ENCODE results near the gene ENAH. TPM values are rescaled to one million over a fixed set of nuclear protein-coding genes. Genes with fewer than 3 reads are reported as not detected.

ENAH gene
- total and polyA plus RNA-seq, 8 donors = 8.0 to 62.8 (median 31.9) TPM

DNA sequence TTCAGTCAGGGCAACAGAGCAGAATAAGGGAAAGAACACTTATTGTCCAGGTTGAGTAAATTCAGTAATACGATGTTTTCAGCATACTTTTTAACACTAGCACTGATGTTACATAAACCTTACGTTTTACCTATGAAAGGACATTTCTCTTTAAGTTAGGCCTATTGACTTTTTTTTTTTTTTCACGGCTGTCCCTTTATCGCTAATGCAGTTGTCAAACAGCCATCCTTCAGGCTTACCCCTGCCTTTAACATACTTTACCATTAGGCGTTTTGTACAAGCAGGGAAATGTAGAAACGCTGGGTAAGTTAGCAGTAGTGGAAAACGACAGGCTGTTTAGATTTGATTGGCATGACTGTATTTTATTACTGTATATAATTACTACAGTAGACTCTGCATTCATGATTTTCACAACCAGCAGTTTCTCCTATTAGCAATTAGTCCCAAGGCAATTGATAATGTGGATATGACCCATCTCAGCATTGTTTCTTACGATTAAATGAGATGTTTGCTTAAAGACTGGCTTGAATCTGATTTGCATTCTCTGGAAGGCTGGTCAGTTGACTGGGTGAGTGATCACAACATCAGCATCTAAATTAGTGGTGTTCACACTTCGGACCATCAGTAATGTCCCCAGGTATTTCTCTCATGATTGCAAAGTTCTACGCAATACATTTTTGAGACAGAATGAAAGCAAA, 115.2 kb downstream of the ENAH start:
- H3K9me3 ChIP-seq = no peaks in the 10 kb centered on the region
- no peak overlapping the region for H3K27ac ChIP-seq
- WGBS, 2 donors = 78% methylated on average over 10 of the region's 10 CpGs
- no peaks in the 10 kb centered on the region for H3K36me3 ChIP-seq
- no peaks in the 10 kb centered on the region for H3K27me3 ChIP-seq
- intact Hi-C loops (cut with DNase I) = no loop called here
- FAIRE-seq (no peak), DNase-seq (no peak), ATAC-seq (no peak)
- H3K4me3 ChIP-seq = no peak overlapping the region
- H3K4me1 ChIP-seq = peaks cover 12 to 15% (median 15%) of the 10 kb centered on the region in 3 donors
- TF ChIP-seq, protein P1, sequence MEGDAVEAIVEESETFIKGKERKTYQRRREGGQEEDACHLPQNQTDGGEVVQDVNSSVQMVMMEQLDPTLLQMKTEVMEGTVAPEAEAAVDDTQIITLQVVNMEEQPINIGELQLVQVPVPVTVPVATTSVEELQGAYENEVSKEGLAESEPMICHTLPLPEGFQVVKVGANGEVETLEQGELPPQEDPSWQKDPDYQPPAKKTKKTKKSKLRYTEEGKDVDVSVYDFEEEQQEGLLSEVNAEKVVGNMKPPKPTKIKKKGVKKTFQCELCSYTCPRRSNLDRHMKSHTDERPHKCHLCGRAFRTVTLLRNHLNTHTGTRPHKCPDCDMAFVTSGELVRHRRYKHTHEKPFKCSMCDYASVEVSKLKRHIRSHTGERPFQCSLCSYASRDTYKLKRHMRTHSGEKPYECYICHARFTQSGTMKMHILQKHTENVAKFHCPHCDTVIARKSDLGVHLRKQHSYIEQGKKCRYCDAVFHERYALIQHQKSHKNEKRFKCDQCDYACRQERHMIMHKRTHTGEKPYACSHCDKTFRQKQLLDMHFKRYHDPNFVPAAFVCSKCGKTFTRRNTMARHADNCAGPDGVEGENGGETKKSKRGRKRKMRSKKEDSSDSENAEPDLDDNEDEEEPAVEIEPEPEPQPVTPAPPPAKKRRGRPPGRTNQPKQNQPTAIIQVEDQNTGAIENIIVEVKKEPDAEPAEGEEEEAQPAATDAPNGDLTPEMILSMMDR (IDR thresholded peaks at IDR 0.05) = no peak

DNA sequence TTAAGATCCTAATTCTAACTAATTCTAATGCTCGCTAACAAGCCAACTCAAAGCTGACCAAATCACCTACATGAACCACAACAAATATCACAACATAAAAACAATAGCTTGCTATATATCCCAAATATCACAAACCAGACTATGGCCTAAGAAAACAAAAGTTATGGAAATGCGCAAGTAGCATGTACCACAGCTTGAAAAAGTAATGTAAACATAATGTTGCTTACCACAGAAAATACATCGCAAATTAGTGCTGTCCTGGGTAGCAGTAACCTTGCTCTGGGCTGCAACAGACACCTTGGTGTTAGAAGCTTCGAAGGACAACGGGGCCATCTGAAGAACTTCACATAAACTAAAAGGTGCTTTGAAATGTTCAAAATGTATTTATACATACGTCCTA, 117.6 kb downstream of the ENAH start:
- intact Hi-C loops (cut with DNase I) = no loop called here
- no peak for DNase-seq
- Histone ChIP-seq H3K9me3 (no peaks in the 10 kb centered on the region), H3K27me3 (no peaks in the 10 kb centered on the region), H3K4me1 (peaks cover 14 to 22% (median 15%) of the 10 kb centered on the region in 3 donors), H3K36me3 (no peaks in the 10 kb centered on the region), H3K27ac (no peak overlapping the region), H3K4me3 (no peak overlapping the region)
- no peak for FAIRE-seq
- ATAC-seq = no peak
- TF ChIP-seq, protein P1 (IDR thresholded peaks at IDR 0.05) = no peak
- WGBS, 2 donors = 95% methylated on average over 6 of the region's 6 CpGs

DNA sequence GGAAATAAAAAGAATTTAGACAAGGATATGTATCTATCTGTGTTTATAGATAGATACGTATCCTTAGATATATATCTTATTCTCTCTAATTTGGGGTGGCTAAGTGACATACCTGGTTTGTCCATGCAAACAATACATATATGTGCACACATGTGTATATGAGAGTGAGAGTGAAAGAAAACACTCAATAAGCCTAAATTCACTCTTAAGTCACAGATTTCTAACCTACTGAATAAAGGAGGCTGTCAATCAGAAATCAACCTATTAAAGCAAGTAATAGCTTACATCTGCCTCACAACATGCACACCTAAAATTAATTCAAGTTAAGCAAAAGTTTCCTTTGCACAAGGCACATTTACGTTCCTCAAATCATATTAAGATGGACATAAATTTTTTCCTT, 118.2 kb downstream of the ENAH start:
- TF ChIP-seq, protein P1 (IDR thresholded peaks at IDR 0.05) = no peak
- ATAC-seq = no peak
- H3K36me3 ChIP-seq = no peaks in the 10 kb centered on the region
- H3K4me3 ChIP-seq = no peak overlapping the region
- FAIRE-seq = no peak
- DNase-seq = no peak
- no peak overlapping the region for H3K27ac ChIP-seq
- intact Hi-C loops (cut with DNase I) = no loop called here
- H3K9me3 ChIP-seq = no peaks in the 10 kb centered on the region
- WGBS, 2 donors = 89 to 90% methylated on average over 2 of the region's 2 CpGs
- H3K4me1 ChIP-seq = peaks cover 14 to 22% (median 15%) of the 10 kb centered on the region in 3 donors
- no peaks in the 10 kb centered on the region for H3K27me3 ChIP-seq

DNA sequence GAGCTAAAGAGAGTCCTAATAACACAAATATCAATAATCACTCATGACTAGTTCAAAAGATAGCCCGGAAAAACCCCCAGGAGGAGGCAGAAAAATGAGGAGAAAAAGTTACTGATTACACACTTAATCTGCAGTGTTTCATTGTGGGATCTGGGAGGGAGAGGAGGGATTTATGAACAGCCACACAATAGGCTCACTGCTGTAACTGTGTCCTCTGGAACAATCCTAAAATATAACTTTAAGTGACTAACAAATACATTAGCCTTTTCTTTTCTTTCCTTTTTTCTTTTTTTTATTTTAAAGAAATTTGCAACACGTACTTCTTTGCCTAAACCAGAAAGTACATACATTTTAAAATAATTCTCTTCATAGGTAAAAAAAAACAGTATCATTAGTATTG, 118.8 kb downstream of the ENAH start:
- intact Hi-C loops (cut with DNase I) = no loop called here
- ATAC-seq (peak in 1 of 4 donors; percentile 34), FAIRE-seq (no peak)

DNA sequence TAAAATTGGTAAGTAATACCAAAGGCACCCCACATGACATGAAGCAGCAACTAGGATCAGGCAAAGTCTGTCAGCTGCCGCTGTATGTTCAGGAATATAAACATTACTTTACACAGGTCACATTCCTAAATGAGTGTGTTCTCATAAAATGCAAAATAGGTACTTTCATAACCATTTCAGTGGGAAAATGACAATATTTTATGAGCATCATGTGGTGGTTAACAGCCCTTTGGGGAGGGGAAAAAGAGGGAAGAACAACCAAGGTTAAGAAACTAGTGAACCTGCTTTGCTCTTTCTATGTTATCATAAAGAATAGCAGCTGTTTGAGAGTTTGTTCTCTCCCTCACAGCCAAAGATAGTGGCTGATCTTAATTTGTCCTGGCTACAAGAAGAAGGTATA, 119.7 kb downstream of the ENAH start:
- H3K36me3 ChIP-seq = no peaks in the 10 kb centered on the region
- H3K27me3 ChIP-seq = no peaks in the 10 kb centered on the region
- intact Hi-C loops (cut with DNase I) = no loop called here
- H3K9me3 ChIP-seq = no peaks in the 10 kb centered on the region
- 49 to 74% methylated on average over 1 of the region's 1 CpG for WGBS, 2 donors
- no peak overlapping the region for H3K4me3 ChIP-seq
- no peak overlapping the region for H3K27ac ChIP-seq
- FAIRE-seq = no peak
- DNase-seq = no peak
- peak in 2 of 4 donors; percentile 29 to 54 for ATAC-seq
- TF ChIP-seq, protein P1 (IDR thresholded peaks at IDR 0.05) = no peak
- H3K4me1 ChIP-seq = peaks cover 14 to 22% (median 15%) of the 10 kb centered on the region in 3 donors

More for the DNA sequence above, 118.8 kb downstream of the ENAH start:
- no peak overlapping the region for H3K27ac ChIP-seq
- no peaks in the 10 kb centered on the region for H3K36me3 ChIP-seq
- no peaks in the 10 kb centered on the region for H3K9me3 ChIP-seq
- no peak for DNase-seq
- H3K4me1 ChIP-seq = peaks cover 14 to 22% (median 15%) of the 10 kb centered on the region in 3 donors
- 50 to 57% methylated on average over 2 of the region's 2 CpGs for WGBS, 2 donors
- no peaks in the 10 kb centered on the region for H3K27me3 ChIP-seq
- TF ChIP-seq, protein P1 (IDR thresholded peaks at IDR 0.05) = no peak
- H3K4me3 ChIP-seq = no peak overlapping the region

Data from pancreas (tissue), 10 donors.